Mesenchymal stem cell (in vitro differentiated cells and primary cell): ENCODE data around the gene DMBX1.

Source experiments
- DNase-seq: peaks from one replicate; pipeline ENCODE4 v3.0.0-alpha.2; 2013
- H2AFZ ChIP-seq: one replicate; pipeline ENCODE4 v1.6.1; 2013; ENCODE audit warnings: low read depth, mild to moderate bottlenecking, control low read depth, inconsistent platforms, low read length, moderate library complexity
- H2AK5ac ChIP-seq: 2 replicates; pipeline ENCODE4 v1.6.1; 2013; ENCODE audit warnings: low read length, moderate library complexity, mild to moderate bottlenecking, inconsistent platforms; ENCODE audit not compliant: severe bottlenecking
- H2BK120ac ChIP-seq: one replicate; pipeline ENCODE4 v1.6.1; 2013; ENCODE audit warnings: low read depth, mild to moderate bottlenecking, inconsistent platforms, low read length, moderate library complexity
- H2BK12ac ChIP-seq, 2 experiments: one replicate each; pipeline ENCODE4 v1.6.1; 2013; ENCODE audit warnings: inconsistent platforms in 2 of 2, low read length in 2 of 2, mild to moderate bottlenecking in 2 of 2, moderate library complexity in 2 of 2, control low read depth in 1 of 2
- H2BK15ac ChIP-seq: one replicate; pipeline ENCODE4 v1.6.1; 2013; ENCODE audit warnings: mild to moderate bottlenecking, low read depth, inconsistent platforms; ENCODE audit not compliant: poor library complexity, severe bottlenecking
- H2BK5ac ChIP-seq: 2 replicates; pipeline ENCODE4 v1.6.1; 2013; ENCODE audit warnings: low read depth, mild to moderate bottlenecking, low read length, control low read depth, inconsistent platforms; ENCODE audit not compliant: poor library complexity, severe bottlenecking
- H3K14ac ChIP-seq, 2 experiments: one replicate each; pipeline ENCODE4 v1.6.1; 2013; ENCODE audit warnings: inconsistent platforms in 2 of 2, low read length in 2 of 2, control low read depth in 1 of 2, mild to moderate bottlenecking in 1 of 2, moderate library complexity in 1 of 2
- H3K18ac ChIP-seq, 2 experiments: one replicate each; pipeline ENCODE4 v1.6.1; 2013; ENCODE audit warnings: inconsistent platforms in 2 of 2, low read length in 2 of 2, control low read depth in 1 of 2, low read depth in 1 of 2, mild to moderate bottlenecking in 1 of 2
- H3K23ac ChIP-seq, 2 experiments: one replicate each; pipeline ENCODE4 v1.6.1; 2013; ENCODE audit warnings: inconsistent platforms in 2 of 2, low read length in 2 of 2, mild to moderate bottlenecking in 2 of 2, moderate library complexity in 2 of 2, control low read depth in 1 of 2
- H3K27ac ChIP-seq: 2 replicates; pipeline ENCODE4 v1.5.1; 2013; ENCODE audit warnings: mild to moderate bottlenecking, moderate library complexity, low read length, control low read depth, inconsistent platforms; ENCODE audit not compliant: poor library complexity, severe bottlenecking
- H3K27me3 ChIP-seq, 2 experiments: 2 replicates each; pipeline versions ENCODE4 v1.6.1 to v1.7.0; 2013; ENCODE audit warnings: low read length in 2 of 2, mild to moderate bottlenecking in 2 of 2, moderate library complexity in 2 of 2, control low read depth in 1 of 2, inconsistent platforms in 1 of 2; ENCODE audit not compliant: control insufficient read depth in 1 of 2, insufficient read depth in 1 of 2
- H3K36me3 ChIP-seq, 2 experiments: 2 replicates each; pipeline versions ENCODE4 v1.6.1 to v1.7.0; 2013; ENCODE audit warnings: low read length in 2 of 2, control low read depth in 1 of 2, inconsistent platforms in 1 of 2, low read depth in 1 of 2, mild to moderate bottlenecking in 1 of 2; ENCODE audit not compliant: insufficient read depth in 2 of 2, control insufficient read depth in 1 of 2
- H3K4ac ChIP-seq, 2 experiments: one replicate each; pipeline ENCODE4 v1.6.1; 2013; ENCODE audit warnings: inconsistent platforms in 2 of 2, low read length in 2 of 2, mild to moderate bottlenecking in 2 of 2, moderate library complexity in 2 of 2, control low read depth in 1 of 2, low read depth in 1 of 2
- H3K4me1 ChIP-seq: 2 replicates; pipeline ENCODE4 v1.6.1; 2013; ENCODE audit warnings: low read depth, low read length, control low read depth; ENCODE audit not compliant: control insufficient read depth, insufficient read depth
- H3K4me2 ChIP-seq: 2 replicates; pipeline ENCODE4 v1.6.1; 2013; ENCODE audit warnings: low read length, mild to moderate bottlenecking, inconsistent platforms; ENCODE audit not compliant: poor library complexity, severe bottlenecking
- H3K4me3 ChIP-seq, 2 experiments: 2 replicates each; pipeline versions ENCODE4 v1.5.1 to v1.7.0; 2013; ENCODE audit warnings: low read length in 2 of 2, mild to moderate bottlenecking in 2 of 2, control low read depth in 1 of 2, low read depth in 1 of 2; ENCODE audit not compliant: insufficient read depth in 1 of 2
- H3K79me1 ChIP-seq: replicated peaks from 2 replicates; pipeline ENCODE4 v1.6.1; 2013; ENCODE audit warnings: mild to moderate bottlenecking, control low read depth, low read length, inconsistent platforms; ENCODE audit not compliant: poor library complexity, severe bottlenecking
- H3K9ac ChIP-seq: 2 replicates; pipeline ENCODE4 v1.7.0; 2013; ENCODE audit warnings: mild to moderate bottlenecking, low read length, moderate library complexity
- H3K9me3 ChIP-seq: 2 replicates; pipeline ENCODE4 v1.7.0; 2013; ENCODE audit warnings: mild to moderate bottlenecking, low read length; ENCODE audit not compliant: control insufficient read depth
- H4K8ac ChIP-seq: one replicate; pipeline ENCODE4 v1.6.1; 2013; ENCODE audit warnings: inconsistent platforms, mild to moderate bottlenecking, low read length, moderate library complexity
- H4K91ac ChIP-seq: one replicate; pipeline ENCODE4 v1.6.1; 2013; ENCODE audit warnings: mild to moderate bottlenecking, low read length, inconsistent platforms
- WGBS: methylation state at CpG from one replicate; pipeline ENCODE4 v1.1.7; 2013; ENCODE audit warnings: mixed read lengths; 5-methylcytosine and 5-hydroxymethylcytosine counted together

Gene DMBX1

DNA sequence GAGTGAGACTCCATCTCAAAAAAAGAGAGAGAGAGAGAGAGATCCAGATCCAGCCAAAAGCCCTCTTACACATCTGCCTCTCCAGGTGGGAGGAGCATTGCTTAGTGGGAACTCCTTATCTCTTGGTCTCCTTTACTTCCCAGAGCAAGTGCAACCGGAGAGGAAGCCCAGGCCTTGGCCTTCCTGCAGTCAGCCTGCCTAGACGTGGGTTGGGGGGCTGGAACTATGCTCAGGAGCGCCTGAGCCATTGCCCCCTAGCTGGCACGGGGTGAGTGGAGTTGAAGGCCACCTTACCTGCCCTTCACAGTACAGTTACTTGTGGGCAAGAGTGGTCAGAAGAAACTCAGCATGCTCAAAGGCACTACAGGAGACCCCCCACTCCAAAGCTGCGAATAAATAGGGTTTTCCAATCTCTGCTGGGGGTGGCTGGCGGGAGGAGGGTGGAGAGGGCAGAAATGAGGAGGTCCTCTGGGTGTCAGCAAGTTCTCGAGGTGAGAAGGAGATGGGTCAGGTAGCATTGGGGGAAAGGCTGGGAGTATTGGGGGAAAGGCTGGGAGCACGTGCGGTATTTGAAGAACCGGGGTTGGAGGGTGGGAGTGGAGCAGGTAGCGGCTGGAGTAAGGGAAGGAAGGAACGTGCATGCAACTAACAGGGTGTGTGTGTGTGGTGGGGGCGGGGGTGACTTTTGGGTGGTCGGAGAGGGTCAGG is 4.7 kb upstream of the DMBX1 start:
- H3K9ac ChIP-seq, result no peak overlapping the region

DNA sequence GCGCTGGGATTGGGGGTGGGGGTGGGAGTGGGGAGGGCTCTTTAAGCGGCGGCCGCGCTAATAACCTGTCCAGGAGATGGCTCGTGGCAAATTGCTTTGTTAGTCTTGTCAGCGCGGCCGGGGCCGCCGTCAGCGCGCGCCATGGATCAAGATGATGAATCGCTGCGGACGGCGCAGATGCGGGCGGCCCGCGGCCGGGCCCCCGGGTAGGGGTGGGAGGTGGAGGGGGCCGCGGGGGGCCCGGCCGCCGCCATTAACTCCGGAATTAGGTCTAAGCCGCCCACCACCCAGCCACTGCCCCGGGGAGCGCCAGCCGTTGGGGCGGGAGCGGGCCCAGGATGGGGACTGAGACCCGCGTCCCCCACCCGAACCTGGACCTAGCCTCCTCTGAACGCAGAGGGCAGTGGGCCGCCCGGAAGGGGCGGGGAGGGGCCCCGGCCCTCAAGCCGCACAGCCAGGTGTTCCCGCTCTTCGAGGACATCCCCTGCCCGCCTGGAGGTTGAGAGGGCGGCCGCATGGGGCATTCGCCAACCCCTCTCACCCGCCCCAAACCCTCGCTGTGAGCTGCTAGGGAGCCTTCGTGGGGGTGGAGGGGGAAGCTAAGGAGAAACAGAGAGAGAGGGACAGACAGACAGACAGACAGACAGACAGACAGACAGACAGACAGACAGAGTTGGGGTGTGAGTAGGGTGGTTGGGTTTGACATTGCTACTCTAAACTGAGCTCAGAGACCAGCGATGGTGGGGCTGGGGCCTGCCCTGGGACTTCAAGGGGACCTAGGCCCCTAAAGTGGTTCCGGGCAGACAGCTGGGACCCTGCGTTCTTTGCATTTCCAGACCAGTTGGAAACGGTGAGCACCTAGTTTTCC is 3.8 kb upstream of the DMBX1 start:
- H2BK15ac ChIP-seq, result no peak overlapping the region
- no peak overlapping the region for H2BK12ac ChIP-seq
- H2BK5ac ChIP-seq, result no peak overlapping the region
- no peak overlapping the region for H3K9ac ChIP-seq
- no peak overlapping the region for H4K91ac ChIP-seq
- H2AFZ ChIP-seq, result no peak overlapping the region
- H3K4me3 ChIP-seq, result no peak overlapping the region
- no peak overlapping the region for H3K4ac ChIP-seq
- peaks cover 95 to 96% of the 10 kb centered on the region in 2 experiments for H3K27me3 ChIP-seq
- no peak overlapping the region for H2AK5ac ChIP-seq
- H3K14ac ChIP-seq, result no peak overlapping the region
- H3K79me1 ChIP-seq, result no peaks in the 10 kb centered on the region
- no peaks in the 10 kb centered on the region for H3K36me3 ChIP-seq
- no peak overlapping the region for H3K23ac ChIP-seq
- H4K8ac ChIP-seq, result no peak overlapping the region
- H3K4me1 ChIP-seq, result peaks cover 17% of the 10 kb centered on the region
- no peak overlapping the region for H3K4me2 ChIP-seq
- no peak overlapping the region for H2BK120ac ChIP-seq
- DNase-seq, result no peak
- H3K27ac ChIP-seq, result no peak overlapping the region
- no peak overlapping the region for H3K18ac ChIP-seq
- WGBS, result 6% methylated on average over 29 of the region's 58 CpGs
- no peaks in the 10 kb centered on the region for H3K9me3 ChIP-seq

More for the DNA sequence above, 4.7 kb upstream of the DMBX1 start:
- no peak overlapping the region for H4K91ac ChIP-seq
- no peaks in the 10 kb centered on the region for H3K79me1 ChIP-seq
- H3K9me3 ChIP-seq, result no peaks in the 10 kb centered on the region
- H3K18ac ChIP-seq, result no peak overlapping the region
- no peak overlapping the region for H2AK5ac ChIP-seq
- no peak overlapping the region for H2BK120ac ChIP-seq
- H2BK12ac ChIP-seq, result no peak overlapping the region
- no peak overlapping the region for H3K4me3 ChIP-seq
- H3K4me1 ChIP-seq, result peaks cover 14% of the 10 kb centered on the region
- H3K14ac ChIP-seq, result no peak overlapping the region
- no peak overlapping the region for H2BK15ac ChIP-seq
- no peak overlapping the region for H3K4ac ChIP-seq
- no peaks in the 10 kb centered on the region for H3K36me3 ChIP-seq
- H3K4me2 ChIP-seq, result no peak overlapping the region
- H2BK5ac ChIP-seq, result no peak overlapping the region
- H3K23ac ChIP-seq, result no peak overlapping the region
- H2AFZ ChIP-seq, result no peak overlapping the region
- H3K27me3 ChIP-seq, result peaks cover 93 to 96% of the 10 kb centered on the region in 2 experiments
- no peak for DNase-seq
- no peak overlapping the region for H4K8ac ChIP-seq
- WGBS, result 9% methylated on average over 12 of the region's 14 CpGs
- H3K27ac ChIP-seq, result no peak overlapping the region

DNA sequence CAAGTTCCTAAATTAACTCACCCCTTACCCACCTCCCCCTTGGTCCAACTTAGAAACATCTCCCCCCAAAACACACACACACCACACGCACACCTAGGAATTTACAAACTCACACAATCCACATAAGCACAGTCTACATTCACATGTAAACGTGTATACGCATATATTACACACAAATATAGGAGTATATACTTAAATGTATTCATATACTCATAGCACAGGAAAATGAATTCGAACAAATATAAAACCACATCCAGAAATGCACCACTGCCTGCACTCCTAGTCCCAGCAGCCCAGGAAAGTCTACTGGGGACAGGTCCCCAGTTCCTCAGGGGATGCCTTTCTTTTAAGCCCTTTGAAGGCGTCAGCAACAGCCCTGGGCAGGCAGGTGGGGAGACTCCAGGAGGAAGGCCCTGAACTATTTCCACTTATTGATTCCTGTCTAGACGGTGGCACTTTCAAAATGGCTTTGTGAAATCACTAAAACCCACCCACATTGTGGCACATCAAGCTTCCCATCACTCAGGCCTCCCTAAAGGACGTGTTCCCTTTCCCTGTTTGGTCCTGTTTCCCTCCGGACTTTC is 3.1 kb upstream of the DMBX1 start:
- Histone ChIP-seq H2BK12ac (no peak overlapping the region), H2BK5ac (no peak overlapping the region), H2AK5ac (no peak overlapping the region), H3K4ac (no peak overlapping the region), H4K91ac (no peak overlapping the region), H3K23ac (no peak overlapping the region), H3K27me3 (peaks cover 95 to 96% of the 10 kb centered on the region in 2 experiments), H3K36me3 (no peaks in the 10 kb centered on the region), H3K79me1 (no peaks in the 10 kb centered on the region), H3K9me3 (no peaks in the 10 kb centered on the region), H4K8ac (no peak overlapping the region), H3K4me3 (no peak overlapping the region), H3K14ac (no peak overlapping the region), H2AFZ (no peak overlapping the region), H3K27ac (no peak overlapping the region), H3K4me2 (no peak overlapping the region), H2BK15ac (no peak overlapping the region), H3K18ac (no peak overlapping the region), H2BK120ac (no peak overlapping the region), H3K4me1 (peaks cover 17% of the 10 kb centered on the region), H3K9ac (no peak overlapping the region)
- no peak for DNase-seq
- WGBS, result 62% methylated on average over 6 of the region's 8 CpGs

DNA sequence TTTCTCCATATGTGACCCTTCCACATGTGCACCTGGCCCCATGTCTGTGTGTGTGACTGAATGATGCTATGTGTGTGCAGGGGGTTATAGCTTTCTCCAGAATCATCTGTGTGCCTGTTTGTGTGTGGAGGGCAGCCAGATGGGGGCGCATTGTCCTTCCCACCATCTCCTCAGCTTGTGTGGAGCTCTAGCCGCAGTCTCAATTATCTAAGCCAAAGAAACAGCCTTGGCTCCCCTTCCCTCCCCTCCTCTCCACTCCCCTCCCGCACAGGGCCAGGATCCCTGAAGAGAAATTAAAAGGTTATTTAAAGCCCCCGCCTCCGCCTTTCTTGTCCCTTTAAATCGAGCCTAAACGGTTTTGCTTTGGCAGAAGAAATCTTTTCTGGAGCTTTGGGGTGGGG is 1.8 kb upstream of the DMBX1 start:
- no peaks in the 10 kb centered on the region for H3K9me3 ChIP-seq
- H2AFZ ChIP-seq, result no peak overlapping the region
- no peak overlapping the region for H2BK120ac ChIP-seq
- H3K23ac ChIP-seq, result no peak overlapping the region
- H3K27me3 ChIP-seq, result peaks cover 95 to 96% of the 10 kb centered on the region in 2 experiments
- no peak overlapping the region for H2BK5ac ChIP-seq
- peaks cover 17% of the 10 kb centered on the region for H3K4me1 ChIP-seq
- H3K18ac ChIP-seq, result no peak overlapping the region
- DNase-seq, result no peak
- no peaks in the 10 kb centered on the region for H3K79me1 ChIP-seq
- no peak overlapping the region for H3K9ac ChIP-seq
- no peak overlapping the region for H2BK15ac ChIP-seq
- H3K4me3 ChIP-seq, result no peak overlapping the region
- H3K36me3 ChIP-seq, result no peaks in the 10 kb centered on the region
- no peak overlapping the region for H3K27ac ChIP-seq
- no peak overlapping the region for H2BK12ac ChIP-seq
- no peak overlapping the region for H3K4me2 ChIP-seq
- H3K4ac ChIP-seq, result no peak overlapping the region
- no peak overlapping the region for H4K91ac ChIP-seq
- no peak overlapping the region for H4K8ac ChIP-seq
- no peak overlapping the region for H2AK5ac ChIP-seq
- H3K14ac ChIP-seq, result no peak overlapping the region
- 0% methylated on average over 3 of the region's 7 CpGs for WGBS
